ENCODE measurements around the gene WASF3.

WASF3 gene

DNA sequence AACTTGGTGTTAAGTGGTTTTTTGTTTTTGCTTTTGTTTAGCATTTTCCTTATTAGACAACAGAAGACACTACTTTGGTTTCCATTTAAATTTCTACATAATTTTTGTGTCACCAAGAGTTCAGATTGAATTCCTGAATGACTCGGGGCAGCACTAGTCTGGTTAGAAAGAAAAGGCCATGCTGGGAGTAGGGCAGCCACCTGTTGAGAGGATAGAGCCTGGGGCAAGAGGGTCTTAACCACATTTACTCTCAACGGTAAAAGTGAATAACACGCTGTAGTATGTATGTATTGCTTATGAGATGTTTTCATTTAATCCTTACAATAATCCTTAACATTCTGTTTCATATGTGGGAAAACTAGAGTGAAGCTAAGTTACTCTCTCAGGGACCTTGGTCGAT, 131.5 kb downstream of the WASF3 start:
- no peaks in the 10 kb centered on the region for H3K27me3 ChIP-seq (ENCODE audit: control insufficient read depth in 1 of 2, insufficient read depth in 2 of 2, low read length in 2 of 2)
- H3K4me3 ChIP-seq (ENCODE audit: low read depth in 1 of 2, low read length in 2 of 2): no peak overlapping the region
- H3K27ac ChIP-seq (ENCODE audit: low read depth, low read length): no peak overlapping the region
- no peaks in the 10 kb centered on the region for H3K4me1 ChIP-seq (ENCODE audit: insufficient read depth, low read length)
- no peak overlapping the region for H3K9ac ChIP-seq (ENCODE audit: low read length)
- H3K36me3 ChIP-seq (ENCODE audit: insufficient read depth, low read length): no peaks in the 10 kb centered on the region
- H3K9me3 ChIP-seq (ENCODE audit: low read length): peaks cover 8% of the 10 kb centered on the region

DNA sequence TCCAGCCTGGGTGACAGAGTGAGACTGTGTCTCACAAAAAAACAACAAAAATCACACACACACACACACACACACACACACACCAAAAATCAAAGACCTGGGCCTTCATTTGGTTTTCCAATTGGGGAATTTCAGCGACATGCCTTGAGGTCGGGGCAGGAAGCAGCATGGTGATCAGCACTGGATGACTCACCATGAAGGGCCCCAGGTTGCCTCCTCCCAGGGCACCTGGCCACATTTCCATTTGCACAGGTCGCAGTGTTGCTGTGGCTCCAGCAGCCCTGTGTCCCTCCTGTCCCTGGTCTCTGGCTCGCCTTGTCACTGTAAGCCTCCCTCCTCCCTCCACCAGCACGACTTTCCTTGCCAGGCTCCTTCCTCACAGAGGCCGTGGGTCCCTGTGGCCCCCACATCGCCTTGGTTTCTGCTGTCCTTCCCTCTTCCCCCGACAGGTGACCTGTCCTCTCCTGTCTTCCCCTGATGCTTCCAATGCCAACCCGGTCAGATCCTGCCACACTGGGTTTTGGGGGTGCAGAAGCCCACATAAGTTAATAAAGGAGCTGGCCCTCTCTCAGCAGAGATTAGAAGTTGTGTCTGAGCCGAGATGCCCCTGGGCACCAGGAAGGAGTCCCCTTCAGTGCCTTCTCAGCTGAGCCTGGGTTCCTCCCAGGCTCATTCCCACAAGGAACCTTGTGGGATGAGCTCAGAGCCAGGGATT, 136.4 kb downstream of the WASF3 start:
- H3K9me3 ChIP-seq (ENCODE audit: low read length): peaks cover 8% of the 10 kb centered on the region
- no peaks in the 10 kb centered on the region for H3K36me3 ChIP-seq (ENCODE audit: insufficient read depth, low read length)
- no peak overlapping the region for H3K9ac ChIP-seq (ENCODE audit: low read length)
- H3K27ac ChIP-seq (ENCODE audit: low read depth, low read length): no peak overlapping the region
- H3K4me3 ChIP-seq (ENCODE audit: low read depth in 1 of 2, low read length in 2 of 2): no peak overlapping the region
- H3K27me3 ChIP-seq (ENCODE audit: control insufficient read depth in 1 of 2, insufficient read depth in 2 of 2, low read length in 2 of 2): no peaks in the 10 kb centered on the region
- H3K4me1 ChIP-seq (ENCODE audit: insufficient read depth, low read length): no peaks in the 10 kb centered on the region

DNA sequence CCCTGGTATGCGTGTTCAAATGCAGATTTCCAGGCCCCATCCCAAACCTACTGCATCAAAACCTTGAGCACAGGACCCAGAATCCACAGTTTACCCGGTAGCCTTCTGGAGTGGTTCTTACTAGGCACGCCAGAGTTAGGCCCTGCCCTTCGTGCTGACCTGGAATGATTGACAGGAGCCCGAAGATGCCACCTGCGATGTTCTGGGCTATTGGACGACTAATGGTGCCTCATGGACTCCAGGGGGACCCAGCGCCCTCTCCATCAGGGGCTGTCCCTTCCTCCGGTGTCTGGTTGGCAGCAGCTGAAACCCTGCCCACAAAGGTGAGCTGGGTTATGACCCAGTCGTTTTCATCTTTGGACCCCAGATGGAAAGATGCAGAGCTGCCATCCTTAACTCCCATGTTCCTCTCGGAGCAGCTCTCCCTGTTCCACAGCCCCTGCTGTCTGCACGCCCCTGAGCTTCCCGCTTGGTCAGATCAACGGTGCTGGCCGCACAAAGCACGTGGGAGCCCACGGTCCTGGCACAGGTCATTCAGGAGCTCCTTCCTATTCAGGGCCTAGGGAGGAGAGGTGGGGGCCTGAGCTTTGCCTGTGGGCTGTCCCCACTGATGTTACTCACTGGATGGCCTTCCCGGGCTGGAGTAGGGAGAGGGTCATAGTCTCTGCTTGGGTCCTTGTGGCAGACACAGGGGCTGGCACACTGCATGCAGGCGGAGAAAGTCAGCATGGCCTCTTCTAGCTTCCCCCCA, 137.3 kb downstream of the WASF3 start:
- H3K4me3 ChIP-seq (ENCODE audit: low read depth in 1 of 2, low read length in 2 of 2): no peak overlapping the region
- H3K27ac ChIP-seq (ENCODE audit: low read depth, low read length): no peak overlapping the region
- H3K36me3 ChIP-seq (ENCODE audit: insufficient read depth, low read length): no peaks in the 10 kb centered on the region
- peaks cover 8% of the 10 kb centered on the region for H3K9me3 ChIP-seq (ENCODE audit: low read length)
- H3K9ac ChIP-seq (ENCODE audit: low read length): no peak overlapping the region
- no peaks in the 10 kb centered on the region for H3K27me3 ChIP-seq (ENCODE audit: control insufficient read depth in 1 of 2, insufficient read depth in 2 of 2, low read length in 2 of 2)
- no peaks in the 10 kb centered on the region for H3K4me1 ChIP-seq (ENCODE audit: insufficient read depth, low read length)

DNA sequence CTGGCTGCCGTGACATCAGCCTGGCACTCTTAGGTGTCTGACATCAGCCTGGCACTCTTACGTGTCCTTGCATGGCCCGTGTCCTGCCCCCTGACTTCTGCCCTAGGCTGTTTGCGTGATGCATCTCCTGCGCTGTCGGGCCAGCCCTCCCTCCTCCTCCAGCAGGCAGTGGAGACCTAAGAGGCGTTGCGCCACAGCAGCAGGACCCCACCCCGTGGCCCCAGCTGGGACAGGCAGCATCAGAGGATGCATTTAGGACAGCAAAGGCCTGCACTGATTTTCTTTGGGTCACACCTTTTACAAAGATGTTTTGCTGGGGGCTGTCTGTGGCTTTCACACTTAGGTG, 137.8 kb downstream of the WASF3 start:
- H3K4me3 ChIP-seq (ENCODE audit: low read depth in 1 of 2, low read length in 2 of 2): no peak overlapping the region
- H3K27ac ChIP-seq (ENCODE audit: low read depth, low read length): no peak overlapping the region
- H3K4me1 ChIP-seq (ENCODE audit: insufficient read depth, low read length): no peaks in the 10 kb centered on the region
- no peaks in the 10 kb centered on the region for H3K27me3 ChIP-seq (ENCODE audit: control insufficient read depth in 1 of 2, insufficient read depth in 2 of 2, low read length in 2 of 2)
- no peak overlapping the region for H3K9ac ChIP-seq (ENCODE audit: low read length)
- peaks cover 3% of the 10 kb centered on the region for H3K9me3 ChIP-seq (ENCODE audit: low read length)
- H3K36me3 ChIP-seq (ENCODE audit: insufficient read depth, low read length): no peaks in the 10 kb centered on the region

DNA sequence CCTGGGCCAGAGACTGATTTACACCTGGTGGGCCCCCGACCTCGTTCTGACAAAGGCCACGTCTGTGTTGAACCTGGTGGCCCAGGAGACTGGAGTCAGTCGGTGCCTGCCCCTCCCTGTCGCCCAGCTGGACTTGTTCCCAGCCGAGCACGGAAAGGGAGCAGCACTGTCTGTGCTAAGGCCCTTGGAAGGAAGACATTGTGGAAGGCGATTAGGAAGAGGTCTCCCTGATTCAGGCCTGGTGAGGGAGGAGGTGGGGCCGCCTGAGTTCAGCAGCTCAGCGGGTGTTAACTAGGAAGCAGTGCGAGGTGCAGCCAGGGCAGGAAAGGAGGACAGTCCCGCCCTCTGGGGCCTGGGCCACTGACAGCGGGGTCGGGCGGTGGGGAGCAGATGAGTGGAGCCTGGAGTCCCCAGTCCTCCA, 138.4 kb downstream of the WASF3 start:
- H3K36me3 ChIP-seq (ENCODE audit: insufficient read depth, low read length): no peaks in the 10 kb centered on the region
- no peak overlapping the region for H3K4me3 ChIP-seq (ENCODE audit: low read depth in 1 of 2, low read length in 2 of 2)
- H3K27me3 ChIP-seq (ENCODE audit: control insufficient read depth in 1 of 2, insufficient read depth in 2 of 2, low read length in 2 of 2): no peaks in the 10 kb centered on the region

DNA sequence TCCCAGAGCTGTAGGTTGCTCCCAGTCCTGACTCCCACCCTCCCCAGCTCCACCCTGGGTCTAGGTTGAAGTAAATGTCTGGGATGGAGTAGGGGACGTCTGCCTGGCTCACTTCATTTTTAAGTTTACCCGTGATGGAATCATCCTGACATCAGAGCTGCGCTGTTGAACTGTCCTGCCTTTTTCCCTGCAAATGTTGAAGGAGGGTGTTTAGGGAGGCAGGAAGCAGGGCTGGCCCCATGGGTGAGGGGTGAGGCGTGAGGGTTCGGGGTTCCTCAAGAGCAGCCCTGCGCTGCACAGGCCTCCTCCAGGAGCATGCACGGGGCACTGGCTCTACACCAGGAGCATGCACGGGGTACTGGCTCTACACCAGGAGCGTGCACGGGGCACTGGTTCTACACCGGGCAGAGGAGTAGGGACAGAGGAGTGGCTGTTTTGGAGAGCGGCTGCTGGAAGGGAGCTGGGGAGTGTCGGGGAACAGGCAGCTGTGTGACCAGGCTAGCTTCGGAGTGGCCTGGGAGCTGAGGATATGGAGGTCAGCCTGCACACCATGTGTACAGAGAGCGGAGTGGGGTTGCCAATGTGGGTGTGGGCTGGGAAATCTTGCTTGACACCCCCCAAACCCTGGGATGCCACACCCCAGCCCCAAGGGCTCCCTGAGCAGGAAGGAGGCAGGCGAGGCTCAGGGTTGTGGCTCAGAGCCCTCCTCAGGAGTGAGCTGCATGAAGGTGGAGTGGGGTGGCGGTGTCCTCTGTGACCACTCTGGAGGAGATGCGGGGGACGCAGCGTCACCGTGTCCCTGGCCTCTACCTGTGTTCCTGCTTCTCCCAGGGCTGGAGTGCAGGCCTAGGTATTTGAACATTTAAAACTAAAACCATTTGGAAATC, 139.8 kb downstream of the WASF3 start:
- Histone ChIP-seq H3K4me3 (ENCODE audit: low read depth in 1 of 2, low read length in 2 of 2) (no peak overlapping the region), H3K4me1 (ENCODE audit: insufficient read depth, low read length) (no peaks in the 10 kb centered on the region), H3K36me3 (ENCODE audit: insufficient read depth, low read length) (no peaks in the 10 kb centered on the region), H3K9ac (ENCODE audit: low read length) (no peak overlapping the region), H3K27me3 (ENCODE audit: control insufficient read depth in 1 of 2, insufficient read depth in 2 of 2, low read length in 2 of 2) (no peaks in the 10 kb centered on the region), H3K9me3 (ENCODE audit: low read length) (no peaks in the 10 kb centered on the region), H3K27ac (ENCODE audit: low read depth, low read length) (no peak overlapping the region)

More for the DNA sequence above, 138.4 kb downstream of the WASF3 start:
- H3K9me3 ChIP-seq (ENCODE audit: low read length): no peaks in the 10 kb centered on the region
- no peaks in the 10 kb centered on the region for H3K4me1 ChIP-seq (ENCODE audit: insufficient read depth, low read length)
- H3K27ac ChIP-seq (ENCODE audit: low read depth, low read length): no peak overlapping the region
- no peak overlapping the region for H3K9ac ChIP-seq (ENCODE audit: low read length)

DNA sequence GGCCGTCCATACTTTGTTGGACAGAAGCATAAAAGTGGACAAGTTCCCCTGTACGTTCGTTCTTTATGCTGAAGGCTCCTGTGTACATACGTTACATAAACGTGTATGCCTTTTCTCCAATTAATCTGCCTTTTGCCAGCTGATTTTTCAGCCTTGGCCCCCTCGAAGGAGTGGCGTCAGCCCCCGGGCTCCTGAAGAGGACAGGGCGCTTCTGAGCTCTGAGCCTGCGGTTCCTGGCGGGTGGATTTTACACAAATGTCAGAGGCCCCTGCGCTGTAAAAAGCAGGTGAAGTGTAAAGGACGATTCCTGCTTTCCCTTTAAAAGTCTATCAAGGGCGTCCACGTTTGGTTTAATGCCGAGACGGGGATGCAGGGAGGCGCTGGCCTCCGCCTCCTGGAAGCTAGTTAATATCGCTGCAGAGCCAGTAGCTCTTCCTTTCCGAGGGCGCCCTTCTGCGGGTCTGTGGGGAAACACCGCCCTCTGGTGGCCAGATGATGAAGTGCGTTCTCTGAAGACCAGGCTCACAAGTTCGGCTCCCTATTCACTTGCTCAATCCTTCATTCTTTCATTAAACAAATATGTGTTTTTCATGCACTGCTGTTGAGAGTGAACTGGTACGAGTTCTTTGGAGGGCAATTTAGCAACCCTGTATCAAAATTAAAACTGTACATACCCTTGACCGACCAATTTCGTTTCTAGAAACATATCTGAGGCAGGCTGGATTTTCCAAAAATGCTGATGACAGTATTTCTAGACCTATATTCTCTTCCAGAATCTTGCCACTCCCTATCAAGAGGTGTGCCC, 141.1 kb downstream of the WASF3 start:
- H3K4me1 ChIP-seq (ENCODE audit: insufficient read depth, low read length): no peaks in the 10 kb centered on the region
- no peaks in the 10 kb centered on the region for H3K9me3 ChIP-seq (ENCODE audit: low read length)
- no peaks in the 10 kb centered on the region for H3K27me3 ChIP-seq (ENCODE audit: control insufficient read depth in 1 of 2, insufficient read depth in 2 of 2, low read length in 2 of 2)
- H3K9ac ChIP-seq (ENCODE audit: low read length): no peak overlapping the region
- peak overlapping the region in 1 of 2 donors; percentile 18 for H3K4me3 ChIP-seq (ENCODE audit: low read depth in 1 of 2, low read length in 2 of 2)
- H3K36me3 ChIP-seq (ENCODE audit: insufficient read depth, low read length): no peaks in the 10 kb centered on the region
- H3K27ac ChIP-seq (ENCODE audit: low read depth, low read length): no peak overlapping the region

DNA sequence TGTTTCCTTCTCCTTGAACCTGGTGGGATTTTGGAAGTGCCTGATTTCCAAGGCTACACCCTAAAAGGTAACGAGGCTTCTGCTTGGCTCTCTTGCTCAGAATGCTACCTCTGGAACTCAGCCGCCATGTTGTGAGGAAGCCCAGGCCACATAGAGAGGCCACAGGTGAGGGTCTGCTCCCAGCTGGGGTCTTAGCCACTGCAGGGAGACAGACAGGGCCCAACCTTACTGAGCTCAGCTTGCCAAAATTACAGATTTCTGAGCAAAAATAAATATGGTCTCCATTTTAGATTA, 141.7 kb downstream of the WASF3 start:
- H3K27me3 ChIP-seq (ENCODE audit: control insufficient read depth in 1 of 2, insufficient read depth in 2 of 2, low read length in 2 of 2): no peaks in the 10 kb centered on the region
- H3K4me1 ChIP-seq (ENCODE audit: insufficient read depth, low read length): no peaks in the 10 kb centered on the region
- no peak overlapping the region for H3K9ac ChIP-seq (ENCODE audit: low read length)
- no peaks in the 10 kb centered on the region for H3K36me3 ChIP-seq (ENCODE audit: insufficient read depth, low read length)
- no peaks in the 10 kb centered on the region for H3K9me3 ChIP-seq (ENCODE audit: low read length)
- H3K27ac ChIP-seq (ENCODE audit: low read depth, low read length): no peak overlapping the region
- H3K4me3 ChIP-seq (ENCODE audit: low read depth in 1 of 2, low read length in 2 of 2): no peak overlapping the region

DNA sequence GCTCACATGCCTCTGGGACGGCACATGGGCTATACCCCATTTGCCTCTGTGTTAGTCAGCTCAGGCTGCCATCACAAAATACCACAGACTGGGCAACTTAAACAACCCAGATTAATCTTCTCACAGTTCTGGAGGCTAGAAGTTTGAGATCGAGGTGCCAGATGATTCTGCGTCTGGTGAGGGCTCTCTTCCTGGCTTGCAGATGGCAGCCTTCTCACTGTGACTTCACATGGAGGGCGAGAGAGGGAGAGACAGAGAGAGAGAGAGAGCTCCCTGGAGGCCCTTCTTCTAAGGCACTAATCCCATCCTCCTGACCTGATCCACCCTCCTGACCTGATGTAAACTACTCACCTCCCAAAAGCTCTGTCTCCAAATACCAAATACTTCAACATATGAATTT, 148.1 kb downstream of the WASF3 start:
- Histone ChIP-seq H3K9ac (ENCODE audit: low read length) (no peak overlapping the region), H3K4me1 (ENCODE audit: insufficient read depth, low read length) (no peaks in the 10 kb centered on the region), H3K4me3 (ENCODE audit: low read depth in 1 of 2, low read length in 2 of 2) (no peak overlapping the region), H3K36me3 (ENCODE audit: insufficient read depth, low read length) (no peaks in the 10 kb centered on the region), H3K27ac (ENCODE audit: low read depth, low read length) (no peak overlapping the region), H3K27me3 (ENCODE audit: control insufficient read depth in 1 of 2, insufficient read depth in 2 of 2, low read length in 2 of 2) (no peaks in the 10 kb centered on the region), H3K9me3 (ENCODE audit: low read length) (no peaks in the 10 kb centered on the region)

DNA sequence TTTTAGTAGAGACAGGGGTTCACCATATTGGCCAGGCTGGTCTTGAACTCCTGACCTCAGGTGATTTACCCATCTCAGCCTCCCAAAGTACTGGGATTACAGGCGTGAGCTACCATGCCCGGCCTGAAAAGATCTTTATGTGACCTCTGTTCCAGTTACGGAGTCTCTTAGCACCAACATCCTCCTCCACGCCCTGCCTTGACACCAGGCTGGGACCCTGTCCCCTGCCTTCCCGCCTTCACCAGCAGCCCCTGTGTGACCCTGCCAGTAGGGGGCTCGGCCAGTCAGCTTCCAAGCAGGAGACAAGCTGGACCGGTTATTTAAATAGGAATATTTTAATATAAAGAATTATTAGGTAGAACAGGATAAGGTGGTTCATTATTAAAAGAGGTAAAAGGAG, 148.9 kb downstream of the WASF3 start:
- no peaks in the 10 kb centered on the region for H3K9me3 ChIP-seq (ENCODE audit: low read length)
- H3K27ac ChIP-seq (ENCODE audit: low read depth, low read length): no peak overlapping the region
- no peaks in the 10 kb centered on the region for H3K36me3 ChIP-seq (ENCODE audit: insufficient read depth, low read length)
- no peak overlapping the region for H3K4me3 ChIP-seq (ENCODE audit: low read depth in 1 of 2, low read length in 2 of 2)
- H3K9ac ChIP-seq (ENCODE audit: low read length): no peak overlapping the region
- H3K4me1 ChIP-seq (ENCODE audit: insufficient read depth, low read length): no peaks in the 10 kb centered on the region
- no peaks in the 10 kb centered on the region for H3K27me3 ChIP-seq (ENCODE audit: control insufficient read depth in 1 of 2, insufficient read depth in 2 of 2, low read length in 2 of 2)

Measured in muscle layer of colon (tissue), 2 donors.